H1 (cell line): Measurements from ENCODE around the gene PSMB3. TPM values are rescaled to one million over a fixed set of nuclear protein-coding genes. Genes with fewer than 3 reads are reported as not detected.

Experiments used
- ATF2 ChIP-seq: IDR thresholded peaks from 2 replicates; pipeline ENCODE4 v1.6.1; 2012; ENCODE audit warnings: low read length, inconsistent platforms
- SP2 ChIP-seq: IDR thresholded peaks from 2 replicates; pipeline ENCODE4 v1.6.1; 2012; ENCODE audit warnings: mild to moderate bottlenecking, low read length, inconsistent platforms
- polyA plus RNA-seq, 7 experiments: library from polyadenylated mRNA; depleted of rRNA in 3 of 7; stranded (reverse) in 5 of 7; unstranded in 2 of 7; fragments of >200 nt in 5 of 7; fragments of 200-250 nt in 2 of 7; gene quantifications; 1 replicate in 5 of 7; 2 replicates in 1 of 7; 4 replicates in 1 of 7; pipeline versions ENCODE4 v1.2.1 to v1.2.3, GENCODE V29; 2011 to 2013; ENCODE audit warnings: missing spikeins in 2 of 7, mixed read lengths in 2 of 7
- total RNA-seq: library from RNA; stranded (reverse); fragmentation: NEBNext Ultra II Directional; extraction: Animal tissue kit (Norgen Biotek cat#: 25700); gene quantifications from 2 replicates; pipeline ENCODE4 v1.2.1, GENCODE V29; 2021

PSMB3 gene
- total and polyA plus RNA-seq, 2 of the 8 experiments (the other 6 are each of a cell fraction or from before 2014, with no cell fraction given): 291 to 914 TPM

DNA sequence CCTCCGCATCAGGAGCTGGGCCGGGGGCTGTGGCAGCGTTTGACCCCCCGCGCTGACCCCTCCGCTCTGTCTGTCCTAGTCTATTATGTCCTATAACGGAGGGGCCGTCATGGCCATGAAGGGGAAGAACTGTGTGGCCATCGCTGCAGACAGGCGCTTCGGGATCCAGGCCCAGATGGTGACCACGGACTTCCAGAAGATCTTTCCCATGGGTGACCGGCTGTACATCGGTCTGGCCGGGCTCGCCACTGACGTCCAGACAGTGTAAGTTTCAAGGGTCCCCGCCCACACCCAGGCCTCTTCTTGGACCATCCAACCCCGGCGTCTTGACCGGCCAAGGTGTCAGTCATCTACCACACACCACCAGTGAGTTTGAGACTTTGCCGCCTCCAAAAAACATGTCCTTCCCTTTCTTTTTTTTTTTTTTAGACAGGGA, 548 bp downstream of the PSMB3 start (continued):
- TF ChIP-seq ATF2 (no peak), SP2 (no peak)
